ENCODE results near the gene SAMD5.

SAMD5 gene

DNA sequence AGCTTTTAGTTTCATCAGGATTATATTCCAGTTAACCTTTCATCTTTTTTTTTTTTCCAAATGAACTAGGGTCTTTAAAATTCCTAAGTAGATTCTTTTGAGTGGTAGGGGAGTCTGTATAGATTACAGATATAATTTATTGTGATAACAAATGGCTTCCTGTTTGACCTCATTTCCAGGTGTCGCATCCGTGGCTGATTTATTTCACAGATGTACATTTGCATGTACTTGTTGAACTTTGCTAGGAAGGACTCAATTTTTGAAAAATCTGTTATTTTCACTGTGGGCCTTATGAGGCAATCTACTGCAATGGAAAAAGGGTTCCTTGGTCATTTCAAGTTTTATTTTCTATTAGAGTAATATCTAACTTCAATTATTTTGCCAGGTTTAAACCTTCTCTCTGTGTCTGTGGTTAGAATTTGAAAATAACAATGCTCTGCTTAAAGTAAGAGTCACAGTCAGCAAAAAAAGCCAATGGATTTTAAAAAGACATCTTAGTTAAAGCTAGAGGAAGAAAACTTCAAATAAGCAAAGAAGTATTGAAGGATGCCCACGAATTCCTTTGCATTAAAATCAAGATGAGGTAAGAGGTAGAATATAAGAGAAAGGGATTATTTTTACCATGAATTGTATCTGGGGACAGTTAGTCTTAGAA lies 57.9 kb downstream of the SAMD5 start:
- DNase-seq (ENCODE audit: low spot score): no peak

DNA sequence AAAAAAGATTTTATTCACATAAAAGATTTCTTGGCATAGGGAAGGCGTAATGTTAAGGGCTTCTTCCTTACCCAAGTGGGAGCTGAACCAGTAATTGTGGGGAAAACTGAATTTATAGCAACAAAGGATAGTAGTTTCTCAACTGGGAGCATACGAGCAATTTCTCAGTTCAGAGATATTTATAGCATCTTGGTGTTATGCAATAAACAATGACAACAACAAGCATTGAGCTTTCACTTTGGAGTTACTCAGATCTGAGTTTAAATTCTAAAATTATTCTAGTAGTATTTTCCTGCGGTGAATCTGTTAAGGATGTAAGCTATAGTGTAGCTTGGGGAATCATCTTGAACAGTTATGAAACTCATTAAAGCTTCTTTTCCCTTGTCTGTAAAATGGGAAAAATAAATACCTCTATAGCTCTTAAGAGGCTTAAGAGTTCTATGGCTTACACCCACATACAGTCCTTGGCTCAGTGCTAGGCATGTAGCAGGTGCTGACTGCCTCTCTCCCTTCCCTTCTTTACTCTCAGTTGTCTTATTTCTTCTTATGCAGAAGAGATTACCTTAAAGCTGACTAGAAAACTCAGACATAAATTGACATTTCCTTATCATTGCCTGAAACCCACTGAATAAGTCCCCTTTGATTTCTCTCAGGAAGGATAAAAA lies 58.8 kb downstream of the SAMD5 start:
- no peak for DNase-seq (ENCODE audit: low spot score)

DNA sequence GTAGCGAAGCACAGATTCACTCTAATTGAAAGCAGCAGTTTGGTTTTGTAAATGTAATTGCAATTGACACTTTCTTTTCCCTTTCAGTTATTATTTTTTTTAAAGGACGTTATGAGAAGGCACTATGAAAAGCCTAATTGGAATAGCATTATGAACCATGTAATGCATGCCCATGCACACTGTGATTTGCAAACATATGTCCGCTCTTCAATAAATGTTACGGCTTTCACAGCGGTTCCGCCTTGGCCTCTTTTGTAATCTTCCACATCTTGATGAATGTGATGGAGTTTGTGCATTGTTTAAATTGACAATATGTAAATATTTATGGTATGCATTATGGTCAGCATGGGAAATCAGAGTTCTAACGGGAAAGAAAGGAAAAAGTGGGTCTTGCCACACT lies 61.3 kb downstream of the SAMD5 start:
- no peak for DNase-seq (ENCODE audit: low spot score)

DNA sequence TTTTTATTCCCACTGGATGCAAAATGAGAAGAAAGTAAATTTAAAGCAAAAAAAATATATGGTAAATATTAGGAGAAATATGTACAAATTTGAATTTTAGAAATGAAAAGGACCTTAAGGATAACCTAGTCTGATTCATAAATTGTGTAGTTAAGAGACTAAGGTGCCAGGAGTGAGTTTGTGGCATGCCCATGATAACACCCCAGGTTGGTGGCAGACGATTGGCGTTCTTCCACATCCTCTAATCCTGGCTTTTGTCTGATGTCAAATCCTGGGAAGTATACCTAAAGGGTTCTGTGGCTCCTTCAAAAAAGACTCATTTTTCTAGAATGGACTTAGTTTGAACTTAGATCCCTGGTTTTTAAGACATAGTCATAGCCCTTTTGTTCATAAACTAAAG lies 62.2 kb downstream of the SAMD5 start:
- DNase-seq (ENCODE audit: low spot score): no peak

DNA sequence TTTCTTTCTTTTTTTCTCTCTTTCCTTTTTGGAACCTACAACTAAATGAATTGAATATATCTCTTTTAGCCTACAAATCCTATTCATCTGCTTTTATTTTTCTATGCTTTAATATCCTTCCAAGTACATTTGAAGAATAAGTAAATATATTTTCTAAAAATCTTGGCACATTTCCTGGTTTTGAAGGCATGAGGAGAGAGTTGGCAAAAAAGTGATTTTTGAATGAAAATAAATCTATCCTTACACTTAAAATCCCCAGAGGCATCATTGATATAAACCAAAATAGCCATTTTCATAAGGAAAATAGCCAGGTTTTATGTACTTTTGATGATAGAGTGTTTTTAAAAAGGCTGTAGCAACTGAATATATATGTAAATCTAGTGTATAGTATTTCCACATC lies 69.0 kb downstream of the SAMD5 start:
- DNase-seq (ENCODE audit: low spot score): no peak

DNA sequence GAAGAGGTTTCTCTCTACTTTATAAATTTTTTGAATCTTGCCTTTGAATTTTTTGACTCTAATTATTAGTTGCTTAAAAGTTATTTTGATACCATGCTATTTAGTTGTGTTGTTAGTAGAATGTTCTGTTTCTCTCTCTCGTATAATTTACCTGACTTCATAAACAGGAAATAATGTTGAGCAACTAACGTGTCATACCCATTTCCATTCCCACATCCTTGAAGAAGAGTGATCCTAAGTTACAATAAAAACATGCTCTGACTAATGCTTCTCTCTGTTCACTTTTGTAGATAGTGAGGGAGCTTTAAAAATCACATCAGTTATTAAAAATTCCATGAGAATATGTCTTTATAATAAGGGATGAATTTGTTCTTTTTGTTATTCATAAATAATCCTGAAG lies 69.7 kb downstream of the SAMD5 start:
- DNase-seq (ENCODE audit: low spot score): no peak

DNA sequence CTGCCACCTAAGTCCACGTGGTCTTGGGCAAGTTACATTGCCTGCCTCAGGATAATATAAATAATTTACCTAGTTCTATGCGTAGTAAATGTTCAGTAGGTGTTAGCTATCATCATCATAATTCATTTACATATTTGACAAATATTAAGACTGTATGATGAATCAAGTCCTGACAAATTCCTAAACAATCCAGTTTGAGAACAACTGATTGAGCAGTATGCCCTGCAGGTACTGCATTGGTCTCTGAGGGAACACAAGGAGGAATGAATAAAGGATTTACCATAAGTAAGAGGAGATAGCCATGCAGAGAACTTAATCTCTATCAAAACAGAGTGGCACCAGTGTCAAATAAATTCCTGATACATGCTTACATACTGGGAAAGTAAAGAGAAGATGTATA lies 70.4 kb downstream of the SAMD5 start:
- no peak for DNase-seq (ENCODE audit: low spot score)

DNA sequence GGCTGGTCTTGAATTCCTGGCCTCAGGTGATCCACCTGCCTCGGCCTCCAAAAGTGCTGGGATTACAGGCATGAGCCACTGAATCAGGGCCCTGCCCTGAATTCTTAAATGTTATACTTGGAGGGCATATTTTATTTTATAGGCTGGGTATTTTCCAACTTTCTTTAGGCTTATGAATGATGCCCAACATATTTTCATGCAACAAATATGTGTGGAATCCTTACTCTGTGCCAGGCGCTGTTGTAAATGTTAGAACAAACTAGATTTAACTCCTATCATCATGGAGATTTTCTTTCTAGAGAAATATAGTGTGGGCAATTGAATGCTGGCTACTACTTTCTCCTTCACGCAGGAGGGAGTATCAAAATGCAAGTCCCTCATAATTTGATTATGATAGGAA lies 71.2 kb downstream of the SAMD5 start:
- no peak for DNase-seq (ENCODE audit: low spot score)

DNA sequence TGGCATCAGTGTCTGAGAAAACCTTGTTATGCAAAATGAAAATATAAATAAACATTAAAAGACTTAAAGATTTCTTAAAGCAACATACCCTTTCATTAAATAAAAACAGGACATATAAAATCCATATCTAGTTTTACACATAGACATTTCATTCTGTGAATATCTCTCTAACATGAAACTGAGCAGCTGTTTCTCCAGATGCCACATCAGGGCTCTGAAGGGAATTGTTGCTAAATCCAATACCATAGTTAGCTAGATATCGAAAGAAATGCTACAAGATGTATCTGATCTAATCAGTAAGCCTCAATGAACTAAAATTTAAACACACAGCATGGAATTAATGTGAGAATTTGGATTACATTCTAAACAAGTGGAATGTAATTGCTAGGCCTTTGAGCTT lies 74.5 kb downstream of the SAMD5 start:
- DNase-seq (ENCODE audit: low spot score): no peak

DNA sequence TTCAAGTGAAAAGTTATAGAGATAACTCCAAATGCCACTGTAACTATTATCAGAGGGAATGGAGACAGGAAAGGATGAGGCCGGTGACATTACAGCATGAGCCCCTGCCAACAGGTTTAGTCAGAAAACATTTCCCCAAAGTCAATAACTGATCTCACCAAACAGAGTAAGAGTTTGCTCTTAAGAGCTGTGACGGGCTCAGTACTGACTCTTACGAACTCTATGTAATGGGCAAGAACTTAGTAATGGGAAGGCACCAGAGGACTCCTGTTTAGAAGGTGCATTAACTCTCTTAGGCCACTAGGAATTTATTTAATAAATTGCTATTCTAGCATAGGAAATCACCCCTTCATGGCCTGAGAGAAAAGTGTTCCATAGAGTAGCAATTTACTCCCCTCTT lies 76.8 kb downstream of the SAMD5 start:
- no peak for DNase-seq (ENCODE audit: low spot score)

DNA sequence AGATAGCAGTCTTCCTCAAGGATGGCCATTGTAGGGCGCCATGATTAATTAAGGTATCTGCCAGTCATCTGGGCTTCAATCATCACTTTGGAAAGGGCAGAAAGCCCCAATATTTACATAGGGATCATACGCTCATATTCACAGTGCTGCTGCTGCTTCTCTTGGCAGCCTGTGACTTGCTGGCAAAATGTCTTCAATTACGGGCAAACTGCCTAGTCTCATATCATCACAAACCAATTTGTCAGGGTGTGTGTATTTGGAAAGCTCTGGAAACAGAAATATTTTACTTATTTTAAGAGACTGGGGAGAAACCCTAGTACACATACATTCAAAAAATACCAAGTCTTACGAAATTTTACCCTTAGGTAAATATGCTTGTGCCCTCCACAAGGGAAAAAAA lies 77.6 kb downstream of the SAMD5 start:
- DNase-seq (ENCODE audit: low spot score): no peak

DNA sequence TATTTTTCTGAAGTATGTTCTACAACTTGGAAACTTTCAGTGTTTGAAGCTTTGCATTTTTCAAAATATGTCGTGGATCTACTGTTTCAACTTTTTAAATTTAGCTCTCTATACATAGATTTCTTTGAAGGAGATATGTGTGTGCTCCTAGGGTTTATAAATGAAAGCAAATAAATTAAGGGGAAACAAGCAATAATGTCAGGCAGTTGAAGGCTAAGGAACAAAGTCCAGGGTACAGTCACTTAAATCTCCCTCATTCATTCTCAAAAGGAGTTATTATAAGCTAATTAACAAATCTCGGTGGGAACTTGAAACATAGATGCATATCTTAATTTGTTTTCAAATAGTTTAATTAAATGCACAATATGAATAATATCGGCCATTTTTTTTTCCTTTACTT lies 79.4 kb downstream of the SAMD5 start:
- no peak for DNase-seq (ENCODE audit: low spot score)

DNA sequence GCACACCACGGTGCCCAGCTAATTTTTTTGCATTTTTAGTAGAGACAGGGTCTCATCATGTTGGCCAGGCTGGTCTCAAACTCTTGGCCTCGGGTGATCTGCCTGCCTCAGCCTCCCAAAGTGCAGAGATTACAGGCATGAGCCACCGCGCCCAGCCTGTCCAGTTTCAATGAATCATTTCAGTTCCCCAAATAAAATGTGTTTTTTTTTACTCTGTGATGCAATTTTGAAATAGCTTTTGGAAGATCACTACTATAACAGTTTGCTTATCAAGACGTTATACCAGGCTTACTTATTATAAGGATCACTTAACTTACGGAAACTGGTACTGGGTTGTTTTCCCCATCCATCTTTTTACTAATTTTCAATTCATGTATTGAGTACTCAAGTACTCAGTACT lies 80.0 kb downstream of the SAMD5 start:
- no peak for DNase-seq (ENCODE audit: low spot score)

DNA sequence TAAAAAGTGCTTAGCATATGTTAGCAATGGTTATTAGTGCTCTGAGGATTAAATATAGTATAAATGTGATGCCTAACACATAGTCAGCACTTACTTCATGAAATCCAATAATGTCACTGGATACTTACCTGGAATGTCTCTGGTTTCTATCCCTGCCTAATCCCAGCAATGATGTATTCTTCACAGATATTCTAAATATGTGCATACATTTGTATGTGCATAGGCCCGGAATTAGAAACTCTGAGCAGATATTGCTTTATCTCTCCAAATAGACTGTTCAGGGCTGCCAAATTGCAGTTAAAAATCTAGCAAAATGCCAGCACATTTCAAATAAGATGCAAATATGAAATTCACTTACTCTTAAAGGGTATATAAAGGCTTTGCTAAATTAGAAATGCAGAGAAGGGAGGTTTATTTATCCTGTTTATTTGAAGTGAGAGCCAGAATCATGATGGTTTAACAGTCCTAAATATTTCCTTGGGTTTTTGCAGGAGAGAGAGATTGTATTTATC lies 81.3 kb downstream of the SAMD5 start:
- DNase-seq (ENCODE audit: low spot score): no peak

DNA sequence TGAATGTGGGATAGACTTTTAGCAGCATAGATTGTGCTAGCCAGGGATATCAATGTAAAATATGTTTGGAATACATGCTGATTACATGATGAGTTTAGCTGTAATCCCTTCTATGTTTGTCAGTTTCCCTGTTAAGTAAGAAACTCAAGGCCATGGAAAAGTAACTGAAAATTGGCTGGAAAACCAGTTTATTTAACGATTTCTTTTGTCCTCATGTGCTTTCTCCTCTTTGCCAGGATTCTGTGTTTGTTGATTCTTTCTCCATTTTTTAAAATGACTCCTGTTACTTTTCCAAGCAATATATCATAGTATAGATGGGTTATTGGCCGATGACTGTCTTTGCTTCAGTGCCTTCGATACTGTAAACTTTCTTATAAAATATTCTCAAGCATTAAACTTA lies 87.5 kb downstream of the SAMD5 start:
- DNase-seq (ENCODE audit: low spot score): no peak

DNA sequence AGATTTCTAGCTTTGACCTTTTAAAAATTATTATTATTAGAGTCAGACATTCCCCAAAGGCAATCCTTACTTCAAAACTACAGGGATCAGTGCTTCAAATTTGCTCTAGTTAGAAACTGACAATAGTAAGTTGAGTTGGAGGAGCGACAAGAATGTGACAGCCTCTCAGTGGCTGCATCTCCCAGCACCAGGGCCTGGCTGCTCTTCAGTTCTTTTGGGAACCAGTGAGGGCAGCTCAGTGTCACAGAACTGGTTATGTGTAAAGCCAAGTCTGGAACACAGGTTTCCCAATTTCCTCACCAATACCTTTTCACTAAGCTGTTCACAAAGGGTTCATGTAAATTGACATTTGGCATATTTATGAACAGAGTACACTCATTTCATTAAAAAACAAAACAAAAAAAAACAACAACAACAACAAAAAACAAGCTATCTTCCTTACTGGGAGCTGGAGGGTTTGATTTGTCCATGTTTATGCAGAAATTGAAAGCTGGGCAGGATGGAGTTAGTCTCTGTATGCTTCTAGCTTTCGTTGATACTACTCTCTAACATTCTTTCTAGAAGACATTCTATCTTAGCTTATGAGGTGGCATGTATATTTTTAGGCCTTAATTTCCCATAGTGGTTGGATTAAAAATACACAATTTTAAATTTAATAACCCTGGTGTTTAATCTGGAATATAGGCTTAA lies 95.0 kb downstream of the SAMD5 start:
- no peak for DNase-seq (ENCODE audit: low spot score)

DNA sequence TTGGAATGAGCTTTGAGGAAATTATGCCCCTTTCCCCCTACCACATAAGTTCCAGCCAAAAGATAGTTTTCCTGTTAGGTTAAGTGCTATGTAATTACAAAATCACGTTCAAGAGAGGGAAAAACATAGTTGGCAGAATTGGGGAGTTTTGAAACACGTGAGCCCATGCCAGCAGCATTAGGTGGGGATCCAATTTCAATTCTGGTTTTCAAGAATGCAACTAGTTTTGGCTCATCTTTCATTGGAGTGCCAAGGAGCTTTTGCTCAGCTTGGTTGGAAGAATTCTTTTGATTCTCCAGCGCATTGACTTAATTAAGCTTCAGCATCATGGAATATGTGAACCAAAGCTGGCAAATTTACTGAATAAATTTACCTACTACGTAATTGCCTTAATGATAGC lies 95.9 kb downstream of the SAMD5 start:
- DNase-seq (ENCODE audit: low spot score): no peak

DNA sequence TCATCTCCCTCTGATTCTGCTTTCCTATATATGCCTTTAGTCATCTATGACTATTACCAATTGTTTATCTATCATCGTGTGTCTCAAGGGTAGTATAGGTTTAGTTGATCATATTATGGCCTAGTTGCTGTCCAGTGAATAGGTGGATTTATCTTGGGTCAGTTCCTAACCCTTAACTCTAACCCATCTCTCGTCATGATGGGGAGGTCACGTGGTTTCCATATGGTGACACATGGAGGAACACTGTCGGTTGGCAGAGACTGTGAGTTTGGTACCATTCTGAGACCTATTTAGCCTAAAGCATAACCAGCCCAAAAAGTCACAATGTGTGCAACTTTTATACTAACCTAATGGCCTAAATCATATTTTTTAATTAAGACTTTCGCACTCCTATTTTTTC lies 103.5 kb downstream of the SAMD5 start:
- no peak for DNase-seq (ENCODE audit: low spot score)

DNA sequence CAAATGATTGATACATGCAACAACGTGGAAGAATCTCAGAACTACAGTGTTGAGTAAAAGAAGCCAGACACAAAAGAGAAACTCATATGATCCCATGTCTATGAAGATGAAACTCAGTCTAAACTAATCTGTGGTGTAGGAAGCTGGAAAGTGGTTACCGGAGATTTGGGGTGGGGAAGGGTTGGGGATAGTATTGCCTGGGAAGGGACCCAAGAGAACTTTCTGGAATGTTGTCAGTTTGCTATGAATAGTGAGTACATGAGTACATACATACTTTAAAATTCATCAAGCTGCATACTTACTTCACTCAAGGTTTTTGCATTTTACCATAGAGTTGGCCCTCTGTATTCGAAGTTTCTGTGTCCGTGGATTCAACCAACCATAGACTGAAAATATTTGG lies 106.0 kb downstream of the SAMD5 start:
- DNase-seq (ENCODE audit: low spot score): no peak

DNA sequence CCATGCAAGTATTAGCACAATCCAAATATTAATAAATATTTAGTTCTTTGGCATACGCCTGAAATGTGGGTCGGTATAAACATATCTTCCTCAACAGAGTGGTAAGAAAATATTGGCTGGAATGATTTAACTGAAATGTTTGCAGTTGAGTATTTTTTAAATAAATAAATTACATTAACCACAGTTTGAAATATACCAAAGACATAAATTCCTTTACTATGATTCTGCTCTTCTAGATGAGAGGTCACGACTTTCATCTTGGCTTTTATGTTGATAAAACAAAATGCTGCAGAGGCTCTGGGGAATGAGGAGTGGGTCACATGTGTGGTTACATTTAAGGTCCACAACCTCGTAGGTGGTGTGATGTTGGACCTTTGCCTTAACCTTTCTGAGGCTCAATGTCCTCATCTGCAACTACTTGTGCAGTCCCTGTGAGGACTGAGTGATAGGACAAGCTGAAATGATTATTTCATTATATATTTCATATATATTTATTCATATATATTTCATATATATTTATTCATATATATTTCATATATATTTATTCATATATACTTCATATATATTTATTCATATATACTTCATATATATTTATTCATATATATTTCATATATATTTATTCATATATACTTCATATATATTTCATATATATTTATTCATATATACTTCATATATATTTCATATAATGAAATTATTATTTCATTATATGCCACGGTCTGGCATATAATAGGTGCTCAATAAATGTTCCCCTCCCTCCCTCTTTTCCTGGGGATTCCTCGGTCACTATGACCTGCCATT lies 107.4 kb downstream of the SAMD5 start:
- no peak for DNase-seq (ENCODE audit: low spot score)

DNA sequence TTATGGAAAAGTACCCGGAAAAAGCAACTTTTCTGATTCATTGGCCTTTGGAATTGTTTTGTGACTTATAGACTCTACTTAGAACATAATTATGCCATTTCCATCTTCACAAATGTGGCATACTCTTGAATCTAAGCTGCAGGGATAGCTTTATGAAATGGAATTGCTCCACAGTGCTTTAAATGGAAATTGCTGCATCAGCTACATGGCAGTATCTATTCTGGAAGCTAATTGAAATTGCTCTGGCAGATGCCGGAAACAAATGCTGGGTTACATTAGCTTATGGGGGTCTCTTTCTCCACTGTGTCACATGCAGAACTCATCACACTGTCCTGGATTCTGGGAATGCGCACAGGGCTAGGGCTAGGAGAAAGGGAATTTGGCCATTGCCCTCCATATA lies 108.9 kb downstream of the SAMD5 start:
- DNase-seq (ENCODE audit: low spot score): no peak

DNA sequence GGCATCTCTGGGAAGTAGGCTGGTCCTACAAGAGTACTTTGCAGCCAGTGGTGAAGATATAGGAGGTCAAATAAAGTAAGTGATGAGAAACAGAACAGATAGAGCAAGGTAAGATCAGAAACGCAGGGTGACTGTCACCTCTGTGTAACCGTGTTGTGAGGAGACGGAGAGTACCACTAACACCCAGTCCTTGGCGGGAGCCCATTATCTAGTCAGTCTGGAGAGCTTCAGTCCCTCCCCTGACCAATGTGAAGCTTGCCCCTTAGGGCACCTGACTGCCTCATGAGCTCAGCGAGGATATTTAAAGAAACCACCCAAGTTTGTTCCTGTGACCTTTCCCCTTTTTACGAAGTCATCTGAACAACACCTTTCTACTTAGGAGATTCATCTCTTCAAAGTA lies 110.0 kb downstream of the SAMD5 start:
- DNase-seq (ENCODE audit: low spot score): no peak

DNA sequence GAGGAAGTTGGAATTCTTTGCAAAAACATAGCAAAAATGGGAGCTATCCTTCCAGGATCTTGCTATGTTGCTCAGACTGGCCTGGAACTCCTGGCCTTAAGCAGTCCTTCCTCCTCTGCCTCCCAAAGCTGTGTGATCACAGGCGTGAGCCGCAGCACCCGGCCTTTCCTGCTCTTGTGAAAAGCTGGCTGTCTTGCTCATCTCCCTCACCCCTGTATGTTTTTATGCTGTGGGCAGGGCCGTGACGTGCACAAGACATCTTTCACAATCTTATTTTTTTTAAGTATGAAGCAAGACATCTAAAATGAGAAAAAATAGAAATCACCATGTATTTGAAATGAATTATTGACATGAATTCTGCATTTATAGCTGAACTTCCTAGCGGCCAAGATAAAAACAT lies 110.4 kb downstream of the SAMD5 start:
- DNase-seq (ENCODE audit: low spot score): no peak

Measured in activated CD4-positive, alpha-beta T cell treated with anti-CD3 and anti-CD28 coated beads, Interleukin-2, Interleukin-4, amounts not matched to agents 100 ng/mL and 50 ng/mL, durations not matched to agents 16 hours and 8 hours (primary cell).